GM18520 (cell line): ENCODE measurements around the gene FYN.

Experiments
- ATAC-seq: cut with Tn5 transposase; IDR thresholded peaks from one replicate; pipeline ENCODE4 v1.9.1; 2021; ENCODE audit not compliant: unreplicated experiment

Gene FYN

GRCh38 chr6:111753573-111753972 lies 119.7 kb downstream of the FYN start:
- no peak for ATAC-seq

GRCh38 chr6:111752476-111752875 lies 120.8 kb downstream of the FYN start:
- ATAC-seq = no peak

- ATAC-seq = peak; percentile 89
These were observed 122.2 kb downstream of the FYN start for GRCh38 chr6:111750753-111751673.

GRCh38 chr6:111750153-111750552 lies 123.1 kb downstream of the FYN start:
- ATAC-seq = no peak

- ATAC-seq = no peak
These were observed 125.0 kb downstream of the FYN start for GRCh38 chr6:111748231-111748647.

GRCh38 chr6:111747829-111748228 lies 125.4 kb downstream of the FYN start:
- no peak for ATAC-seq

GRCh38 chr6:111747396-111747795 lies 125.9 kb downstream of the FYN start:
- no peak for ATAC-seq

- ATAC-seq = no peak
These were observed 126.3 kb downstream of the FYN start for GRCh38 chr6:111746983-111747382.

- no peak for ATAC-seq
These were observed 127.6 kb downstream of the FYN start for GRCh38 chr6:111745636-111746035.

GRCh38 chr6:111745186-111745585 lies 128.1 kb downstream of the FYN start:
- ATAC-seq = no peak

GRCh38 chr6:111743862-111744692 lies 129.2 kb downstream of the FYN start:
- no peak for ATAC-seq

GRCh38 chr6:111743360-111743759 lies 129.9 kb downstream of the FYN start:
- no peak for ATAC-seq

- no peak for ATAC-seq
These were observed 131.9 kb downstream of the FYN start for GRCh38 chr6:111741177-111741952.

- ATAC-seq = no peak
These were observed 132.7 kb downstream of the FYN start for GRCh38 chr6:111740506-111740905.

- ATAC-seq = no peak
These were observed 134.0 kb downstream of the FYN start for GRCh38 chr6:111739257-111739696.

- ATAC-seq = no peak
These were observed 134.6 kb downstream of the FYN start for GRCh38 chr6:111738631-111739030.

- ATAC-seq = no peak
These were observed 135.1 kb downstream of the FYN start for GRCh38 chr6:111738156-111738555.

- ATAC-seq = no peak
These were observed 136.2 kb downstream of the FYN start for GRCh38 chr6:111737065-111737521.

- ATAC-seq = no peak
These were observed 137.1 kb downstream of the FYN start for GRCh38 chr6:111736005-111736608.
